Measurements from ENCODE around the gene GJB2.

DNA sequence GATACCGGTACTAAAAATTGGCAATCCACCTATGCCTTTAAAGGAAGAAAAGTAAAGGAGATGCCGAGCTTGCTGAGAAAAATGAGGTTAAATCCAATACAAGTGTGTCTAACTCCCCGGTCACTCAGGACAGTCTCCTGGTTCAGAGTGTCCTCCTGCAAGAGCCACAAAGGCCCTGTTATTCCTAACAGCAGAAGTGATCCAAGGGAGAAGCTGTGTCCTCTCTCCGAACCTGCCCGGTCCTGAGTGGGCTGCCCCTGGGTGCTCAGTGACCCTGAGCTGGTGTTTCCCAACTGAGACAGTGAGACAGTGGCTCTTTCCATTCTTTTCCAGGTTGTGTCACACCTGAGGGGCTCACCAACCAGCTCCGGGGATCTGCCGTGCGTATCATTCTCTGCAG lies 34.5 kb upstream of the GJB2 start:
- TF ChIP-seq, protein P1, sequence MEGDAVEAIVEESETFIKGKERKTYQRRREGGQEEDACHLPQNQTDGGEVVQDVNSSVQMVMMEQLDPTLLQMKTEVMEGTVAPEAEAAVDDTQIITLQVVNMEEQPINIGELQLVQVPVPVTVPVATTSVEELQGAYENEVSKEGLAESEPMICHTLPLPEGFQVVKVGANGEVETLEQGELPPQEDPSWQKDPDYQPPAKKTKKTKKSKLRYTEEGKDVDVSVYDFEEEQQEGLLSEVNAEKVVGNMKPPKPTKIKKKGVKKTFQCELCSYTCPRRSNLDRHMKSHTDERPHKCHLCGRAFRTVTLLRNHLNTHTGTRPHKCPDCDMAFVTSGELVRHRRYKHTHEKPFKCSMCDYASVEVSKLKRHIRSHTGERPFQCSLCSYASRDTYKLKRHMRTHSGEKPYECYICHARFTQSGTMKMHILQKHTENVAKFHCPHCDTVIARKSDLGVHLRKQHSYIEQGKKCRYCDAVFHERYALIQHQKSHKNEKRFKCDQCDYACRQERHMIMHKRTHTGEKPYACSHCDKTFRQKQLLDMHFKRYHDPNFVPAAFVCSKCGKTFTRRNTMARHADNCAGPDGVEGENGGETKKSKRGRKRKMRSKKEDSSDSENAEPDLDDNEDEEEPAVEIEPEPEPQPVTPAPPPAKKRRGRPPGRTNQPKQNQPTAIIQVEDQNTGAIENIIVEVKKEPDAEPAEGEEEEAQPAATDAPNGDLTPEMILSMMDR (optimal IDR thresholded peaks at IDR 0.05 in 1 of 3, IDR thresholded peaks at IDR 0.05 in 1 of 3, conservative IDR thresholded peaks at IDR 0.05 in 1 of 3; ENCODE audit: extremely low read depth in 1 of 3, insufficient read depth in 2 of 3, low read length in 3 of 3) = no peak
- TF ChIP-seq EZH2 (IDR thresholded peaks at IDR 0.05; ENCODE audit: low read length) = no peak
